ENCODE data around the gene TCP11.

TCP11 gene

GRCh38 chr6:35080821-35081425 is 60.2 kb downstream of the TCP11 start:
- no peak for DNase-seq (ENCODE audit: low read depth in 2 of 2)

GRCh38 chr6:35080016-35080680 is 61.0 kb downstream of the TCP11 start:
- no peak for DNase-seq (ENCODE audit: low read depth in 2 of 2)

- no peak for DNase-seq (ENCODE audit: low read depth in 2 of 2)
These were observed 61.7 kb downstream of the TCP11 start for GRCh38 chr6:35079311-35080000.

GRCh38 chr6:35078896-35079295 is 62.2 kb downstream of the TCP11 start:
- no peak for DNase-seq (ENCODE audit: low read depth in 2 of 2)

- no peak for DNase-seq (ENCODE audit: low read depth in 2 of 2)
These were observed 62.8 kb downstream of the TCP11 start for GRCh38 chr6:35078226-35078850.

- DNase-seq (ENCODE audit: low read depth in 2 of 2): no peak
These were observed 63.4 kb downstream of the TCP11 start for GRCh38 chr6:35077713-35078105.

- no peak for DNase-seq (ENCODE audit: low read depth in 2 of 2)
These were observed 64.0 kb downstream of the TCP11 start for GRCh38 chr6:35076997-35077712.

GRCh38 chr6:35073766-35074471 is 67.2 kb downstream of the TCP11 start:
- no peak for DNase-seq (ENCODE audit: low read depth in 2 of 2)

GRCh38 chr6:35073211-35073610 is 67.9 kb downstream of the TCP11 start:
- no peak for DNase-seq (ENCODE audit: low read depth in 2 of 2)

- DNase-seq (ENCODE audit: low read depth in 2 of 2): no peak
These were observed 68.5 kb downstream of the TCP11 start for GRCh38 chr6:35072698-35073055.

- no peak for DNase-seq (ENCODE audit: low read depth in 2 of 2)
These were observed 69.0 kb downstream of the TCP11 start for GRCh38 chr6:35072051-35072697.

GRCh38 chr6:35071347-35071994 is 69.7 kb downstream of the TCP11 start:
- DNase-seq (ENCODE audit: low read depth in 2 of 2): no peak

- DNase-seq (ENCODE audit: low read depth in 2 of 2): no peak
These were observed 71.0 kb downstream of the TCP11 start for GRCh38 chr6:35070111-35070510.

GRCh38 chr6:35069262-35069661 is 71.9 kb downstream of the TCP11 start:
- no peak for DNase-seq (ENCODE audit: low read depth in 2 of 2)

GRCh38 chr6:35068644-35069043 is 72.5 kb downstream of the TCP11 start:
- no peak for DNase-seq (ENCODE audit: low read depth in 2 of 2)

- no peak for DNase-seq (ENCODE audit: low read depth in 2 of 2)
These were observed 72.9 kb downstream of the TCP11 start for GRCh38 chr6:35068206-35068605.

Measured in activated CD4-positive, alpha-beta T cell treated with anti-CD3 and anti-CD28 coated beads for 24 hours (primary cell).